Subcutaneous abdominal adipose tissue (tissue), 5 donors: ENCODE data around the gene ADM2.
"Not testable (repeated sequence)": the region's sequence is repeated elsewhere in the genome, so short reads cannot be mapped to it uniquely, and the experiment has no call there.

Source experiments
- H3K27ac ChIP-seq: one replicate; pipeline ENCODE4 v1.7.0; 2013; ENCODE audit warnings: low read depth, mild to moderate bottlenecking, inconsistent platforms, low read length, moderate library complexity
- H3K27me3 ChIP-seq, 5 donors: one replicate each; pipeline ENCODE4 v1.7.0; 2013; ENCODE audit warnings: low read length in 5 of 5, inconsistent platforms in 1 of 5; ENCODE audit not compliant: control insufficient read depth in 5 of 5, insufficient read depth in 4 of 5
- H3K36me3 ChIP-seq, 5 donors: one replicate each; pipeline ENCODE4 v1.7.0; 2013; ENCODE audit warnings: low read length in 5 of 5; ENCODE audit not compliant: control insufficient read depth in 5 of 5, insufficient read depth in 5 of 5
- H3K4me1 ChIP-seq, 5 donors: one replicate each; pipeline ENCODE4 v1.7.0; 2013; ENCODE audit warnings: low read length in 5 of 5, mild to moderate bottlenecking in 3 of 5, moderate library complexity in 1 of 5; ENCODE audit not compliant: control insufficient read depth in 5 of 5, insufficient read depth in 5 of 5
- H3K4me3 ChIP-seq, 5 donors: one replicate each; pipeline ENCODE4 v1.7.0; 2013; ENCODE audit warnings: low read length in 5 of 5, low read depth in 1 of 5
- H3K9ac ChIP-seq, 5 donors: one replicate each; pipeline ENCODE4 v1.7.0; 2013; ENCODE audit warnings: low read length in 5 of 5, mild to moderate bottlenecking in 4 of 5, moderate library complexity in 3 of 5
- H3K9me3 ChIP-seq, 5 donors: one replicate each; pipeline ENCODE4 v1.7.0; 2013; ENCODE audit warnings: low read length in 5 of 5; ENCODE audit not compliant: control insufficient read depth in 5 of 5
- donor health status: healthy.
- donor health status: healthy.
- donor health status: healthy.
- donor health status: healthy.
- donor health status: healthy.

ADM2 gene

DNA sequence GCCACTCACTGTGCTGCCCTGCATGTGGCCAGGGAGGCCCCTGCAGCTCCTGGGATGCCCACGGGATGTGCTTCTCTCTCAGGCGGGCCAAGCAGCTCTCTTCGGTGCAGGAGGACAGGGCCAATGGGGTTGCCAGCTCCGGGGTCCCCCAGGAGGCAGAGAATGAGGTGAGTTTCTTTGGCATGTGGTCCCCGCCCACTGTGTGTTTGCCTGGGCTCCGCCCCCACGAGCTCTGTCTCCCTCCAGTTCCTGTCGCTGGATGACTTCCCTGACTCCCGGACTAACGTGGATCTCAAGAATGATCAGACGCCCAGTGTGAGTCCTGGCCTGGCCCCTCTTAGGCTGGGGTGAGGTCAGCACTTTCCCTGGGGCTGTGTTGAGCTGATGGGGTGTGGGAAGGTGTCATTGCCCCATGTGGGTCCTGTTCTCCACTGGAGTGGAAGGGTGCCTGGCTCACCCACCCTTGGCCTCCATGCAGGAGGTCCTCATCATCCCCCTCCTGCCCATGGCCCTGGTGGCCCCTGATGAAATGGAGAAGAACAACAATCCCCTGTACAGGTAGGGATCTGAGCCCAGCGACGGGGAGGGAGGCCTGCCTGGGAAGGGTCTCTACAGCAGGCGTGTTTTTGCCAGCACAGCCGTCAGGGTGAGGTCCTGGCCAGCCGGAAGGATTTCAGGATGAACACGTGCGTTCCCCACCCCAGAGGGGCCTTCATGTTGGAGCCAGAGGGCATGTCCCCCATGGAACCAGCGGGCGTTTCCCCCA lies 36.3 kb downstream of the ADM2 start:
- no peaks in the 10 kb centered on the region for H3K4me1 ChIP-seq
- H3K9ac ChIP-seq, result no peak overlapping the region
- no peaks in the 10 kb centered on the region for H3K27me3 ChIP-seq
- H3K9me3 ChIP-seq, result no peaks in the 10 kb centered on the region
- H3K27ac ChIP-seq, result no peak overlapping the region
- no peak overlapping the region for H3K4me3 ChIP-seq
- peaks cover 0 to 66% (median 57%) of the 10 kb centered on the region in 5 donors for H3K36me3 ChIP-seq

DNA sequence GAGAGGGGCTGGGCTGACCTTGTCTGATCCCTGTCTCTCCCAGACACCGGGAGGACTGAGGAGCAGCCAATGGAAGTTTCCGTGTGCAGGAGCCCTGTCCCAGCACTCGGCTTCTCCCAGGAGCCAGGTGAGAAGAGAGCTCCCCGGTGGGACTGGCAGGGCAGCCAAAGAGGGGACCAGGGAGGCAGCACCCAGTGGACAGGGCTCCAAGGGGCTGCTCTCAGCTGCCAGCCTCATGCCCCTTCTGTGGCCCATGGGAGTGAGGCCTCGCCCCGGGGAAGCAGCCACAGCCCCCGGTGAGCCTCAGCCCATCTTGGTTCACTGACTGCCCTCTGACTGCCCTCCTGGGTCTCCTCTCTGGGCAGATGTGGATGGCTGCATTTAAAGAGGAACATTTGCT lies 37.3 kb downstream of the ADM2 start:
- H3K27me3 ChIP-seq, result no peaks in the 10 kb centered on the region
- H3K4me3 ChIP-seq, result no peak overlapping the region
- H3K9me3 ChIP-seq, result no peaks in the 10 kb centered on the region
- peaks cover 0 to 75% (median 66%) of the 10 kb centered on the region in 5 donors for H3K36me3 ChIP-seq
- H3K27ac ChIP-seq, result no peak overlapping the region
- H3K4me1 ChIP-seq, result no peaks in the 10 kb centered on the region
- H3K9ac ChIP-seq, result no peak overlapping the region

DNA sequence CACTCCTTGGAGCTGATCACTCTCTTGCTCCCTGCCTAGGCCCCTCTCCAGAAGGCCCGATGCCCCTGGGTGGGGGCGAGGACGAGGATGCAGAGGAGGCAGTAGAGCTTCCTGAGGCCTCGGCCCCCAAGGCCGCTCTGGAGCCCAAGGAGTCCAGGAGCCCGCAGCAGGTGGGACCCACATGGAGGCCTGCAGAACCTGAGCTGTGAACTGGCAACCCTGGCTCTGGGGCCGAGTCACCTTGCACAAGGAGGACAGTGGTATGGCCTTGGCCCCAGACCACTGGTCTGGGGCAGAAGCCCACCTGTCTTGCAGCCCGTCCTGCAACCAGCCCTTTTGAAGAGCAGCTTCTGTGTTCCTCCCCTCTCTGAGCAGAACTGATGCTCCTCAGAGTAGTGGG lies 37.8 kb downstream of the ADM2 start:
- H3K27ac ChIP-seq, result no peak overlapping the region
- H3K4me3 ChIP-seq, result no peak overlapping the region
- no peaks in the 10 kb centered on the region for H3K27me3 ChIP-seq
- peaks cover 0 to 5% (median 2%) of the 10 kb centered on the region in 5 donors for H3K4me1 ChIP-seq
- peaks cover 0 to 80% (median 70%) of the 10 kb centered on the region in 5 donors for H3K36me3 ChIP-seq
- H3K9me3 ChIP-seq, result no peaks in the 10 kb centered on the region
- no peak overlapping the region for H3K9ac ChIP-seq

DNA sequence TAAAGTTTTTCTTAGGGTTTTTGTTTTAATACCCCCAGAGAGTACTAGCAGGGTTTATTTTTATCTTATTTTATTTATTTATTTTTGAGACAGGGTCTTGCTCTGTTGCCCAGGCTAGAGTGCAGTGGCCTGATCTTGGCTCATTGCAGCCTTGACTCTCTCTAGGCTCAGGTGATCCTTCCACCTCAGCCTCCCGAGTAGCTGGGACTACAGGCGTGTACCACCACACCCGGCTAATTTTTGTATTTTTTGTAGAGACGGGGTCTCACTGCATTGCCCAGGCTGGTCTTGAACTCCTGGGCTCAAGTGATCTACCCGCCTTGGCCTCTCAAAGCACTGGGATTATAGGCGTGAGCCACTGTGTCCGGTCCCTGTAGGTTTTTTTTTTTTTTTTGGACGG lies 38.8 kb downstream of the ADM2 start:
- not testable (repeated sequence) for H3K27me3 ChIP-seq, H3K9me3 ChIP-seq, H3K9ac ChIP-seq, H3K27ac ChIP-seq, H3K4me3 ChIP-seq
- Histone ChIP-seq H3K36me3 (peaks cover 0 to 73% (median 65%) of the 10 kb centered on the region in 5 donors), H3K4me1 (peaks cover 3 to 16% (median 13%) of the 10 kb centered on the region in 5 donors)

DNA sequence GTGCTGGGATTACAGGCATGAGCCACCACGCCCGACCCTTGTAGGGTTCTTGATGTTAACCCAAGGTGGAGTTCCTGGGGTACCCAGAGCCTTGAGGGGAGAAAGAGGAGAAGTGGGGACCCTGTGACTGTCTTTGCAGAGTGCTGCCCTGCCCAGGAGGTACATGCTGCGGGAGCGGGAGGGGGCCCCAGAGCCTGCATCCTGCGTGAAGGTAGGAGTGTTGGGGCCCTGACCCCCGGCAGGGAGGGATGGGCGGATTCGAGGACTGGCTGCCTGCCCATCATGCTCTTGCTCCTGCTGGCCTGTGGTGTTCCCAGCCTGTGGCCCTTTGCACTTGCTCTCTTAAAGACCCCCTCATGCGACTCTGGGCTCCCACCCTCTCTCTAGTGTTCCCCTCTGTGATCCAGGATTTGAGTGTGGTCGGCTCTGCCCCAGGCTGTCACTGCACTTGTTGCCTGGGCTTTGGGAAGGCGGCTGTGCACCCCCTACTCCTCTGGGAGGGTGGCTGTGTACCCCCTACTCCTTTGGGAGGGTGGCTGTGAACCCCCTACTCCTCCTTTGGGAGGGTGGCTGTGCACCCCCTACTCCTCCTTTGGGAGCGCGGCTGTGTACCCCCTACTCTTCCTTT lies 39.6 kb downstream of the ADM2 start:
- H3K9ac ChIP-seq, result no peak overlapping the region
- H3K36me3 ChIP-seq, result peaks cover 0 to 73% (median 65%) of the 10 kb centered on the region in 5 donors
- no peak overlapping the region for H3K27ac ChIP-seq
- H3K4me3 ChIP-seq, result no peak overlapping the region
- no peaks in the 10 kb centered on the region for H3K9me3 ChIP-seq
- peaks cover 3 to 18% (median 13%) of the 10 kb centered on the region in 5 donors for H3K4me1 ChIP-seq
- H3K27me3 ChIP-seq, result no peaks in the 10 kb centered on the region

DNA sequence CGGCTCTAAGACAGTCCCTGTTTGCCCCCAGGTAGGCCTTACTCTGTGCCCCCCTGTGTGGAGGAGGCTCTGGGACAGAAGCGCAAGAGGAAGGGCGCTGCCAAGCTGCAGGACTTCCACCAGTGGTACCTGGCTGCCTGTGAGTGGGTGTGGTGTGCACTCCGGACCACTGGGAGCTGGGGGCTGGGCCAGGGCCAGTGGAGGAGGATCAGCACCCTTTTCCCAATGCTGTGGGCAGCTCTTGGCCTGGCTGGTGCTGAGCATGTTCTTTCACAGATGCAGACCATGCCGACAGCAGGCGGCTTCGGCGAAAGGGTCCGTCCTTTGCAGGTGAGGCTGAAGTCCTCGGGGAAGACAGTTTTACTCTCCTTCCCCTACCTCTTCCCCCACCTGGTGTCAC lies 40.4 kb downstream of the ADM2 start:
- H3K36me3 ChIP-seq, result peaks cover 0 to 67% (median 61%) of the 10 kb centered on the region in 5 donors
- no peak overlapping the region for H3K4me3 ChIP-seq
- H3K4me1 ChIP-seq, result peaks cover 3 to 26% (median 16%) of the 10 kb centered on the region in 5 donors
- H3K9me3 ChIP-seq, result no peaks in the 10 kb centered on the region
- no peak overlapping the region for H3K9ac ChIP-seq
- no peak overlapping the region for H3K27ac ChIP-seq
- H3K27me3 ChIP-seq, result no peaks in the 10 kb centered on the region

DNA sequence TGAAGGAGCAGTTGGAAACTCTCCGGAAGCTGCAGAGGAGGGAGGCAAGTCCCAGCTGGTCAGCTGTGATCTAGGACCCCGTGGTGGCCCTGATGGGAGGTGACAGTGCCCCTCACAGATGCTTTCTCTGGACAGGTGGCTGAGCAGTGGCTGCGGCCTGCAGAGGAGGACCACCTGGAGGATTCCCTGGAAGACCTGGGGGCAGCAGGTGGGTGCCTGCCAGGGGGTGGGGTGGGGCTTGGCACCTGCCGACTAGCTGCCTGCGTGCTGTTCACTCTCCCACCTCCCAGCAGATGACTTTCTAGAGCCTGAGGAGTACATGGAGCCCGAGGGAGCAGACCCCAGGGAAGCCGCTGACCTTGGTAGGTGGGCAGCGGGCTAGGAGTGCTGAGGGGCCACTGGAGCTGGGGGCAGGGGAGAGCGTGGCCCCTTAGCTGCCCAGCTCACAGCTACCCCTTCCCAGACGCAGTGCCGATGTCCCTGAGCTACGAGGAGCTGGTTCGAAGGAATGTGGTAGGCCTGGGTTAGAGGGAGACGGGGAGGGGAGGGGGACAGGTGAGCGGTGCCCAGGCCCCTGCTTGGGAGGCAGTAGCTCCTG lies 41.0 kb downstream of the ADM2 start:
- no peaks in the 10 kb centered on the region for H3K27me3 ChIP-seq
- H3K36me3 ChIP-seq, result peaks cover 0 to 61% (median 55%) of the 10 kb centered on the region in 5 donors
- no peak overlapping the region for H3K27ac ChIP-seq
- no peak overlapping the region for H3K4me3 ChIP-seq
- no peak overlapping the region for H3K9ac ChIP-seq
- no peaks in the 10 kb centered on the region for H3K9me3 ChIP-seq
- peaks cover 6 to 32% (median 22%) of the 10 kb centered on the region in 5 donors for H3K4me1 ChIP-seq

DNA sequence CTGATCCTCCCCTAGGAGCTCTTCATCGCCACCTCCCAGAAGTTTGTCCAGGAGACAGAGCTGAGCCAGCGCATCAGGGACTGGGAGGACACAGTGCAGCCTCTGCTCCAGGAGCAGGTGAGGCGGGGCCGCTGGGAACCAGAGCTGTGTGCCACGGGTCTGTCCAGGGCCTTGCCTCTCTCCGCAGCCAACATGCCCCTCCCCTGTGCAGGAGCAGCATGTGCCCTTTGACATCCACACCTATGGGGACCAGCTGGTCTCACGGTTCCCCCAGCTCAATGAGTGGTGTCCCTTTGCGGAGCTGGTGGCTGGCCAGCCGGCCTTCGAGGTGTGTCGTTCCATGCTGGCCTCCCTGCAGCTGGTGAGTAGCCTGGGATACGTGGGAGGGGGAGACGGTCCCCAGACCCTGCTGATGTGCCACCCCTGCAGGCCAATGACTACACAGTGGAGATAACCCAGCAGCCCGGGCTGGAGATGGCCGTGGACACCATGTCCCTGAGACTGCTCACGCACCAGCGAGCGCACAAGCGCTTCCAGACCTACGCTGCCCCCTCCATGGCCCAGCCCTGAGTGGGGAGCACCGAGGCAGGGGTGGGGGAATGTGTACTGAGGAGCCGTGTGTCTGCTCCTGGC lies 41.6 kb downstream of the ADM2 start:
- no peaks in the 10 kb centered on the region for H3K27me3 ChIP-seq
- H3K36me3 ChIP-seq, result peaks cover 0 to 55% (median 49%) of the 10 kb centered on the region in 5 donors
- H3K27ac ChIP-seq, result no peak overlapping the region
- H3K9me3 ChIP-seq, result no peaks in the 10 kb centered on the region
- H3K4me1 ChIP-seq, result peaks cover 7 to 38% (median 25%) of the 10 kb centered on the region in 5 donors
- H3K9ac ChIP-seq, result no peak overlapping the region
- H3K4me3 ChIP-seq, result no peak overlapping the region

DNA sequence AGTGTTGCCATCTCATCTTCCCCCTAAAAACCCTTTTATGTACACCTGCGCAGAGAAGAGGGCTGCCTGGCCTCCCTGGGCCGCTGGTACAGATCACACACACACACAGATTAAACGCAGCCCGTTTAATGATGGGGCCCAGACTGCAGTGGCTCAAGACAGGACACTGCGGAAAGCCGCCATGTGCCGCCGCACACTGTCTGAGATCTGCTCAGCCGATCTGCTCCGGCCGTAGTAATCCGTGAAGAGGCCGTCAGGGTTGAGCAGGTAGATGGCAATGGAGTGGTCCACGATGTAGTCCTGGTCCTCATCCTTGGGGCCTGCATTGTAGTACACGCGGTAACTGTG lies 42.1 kb downstream of the ADM2 start:
- H3K9me3 ChIP-seq, result no peaks in the 10 kb centered on the region
- H3K27ac ChIP-seq, result no peak overlapping the region
- H3K27me3 ChIP-seq, result no peaks in the 10 kb centered on the region
- H3K36me3 ChIP-seq, result peaks cover 0 to 49% (median 44%) of the 10 kb centered on the region in 5 donors
- H3K9ac ChIP-seq, result no peak overlapping the region
- no peak overlapping the region for H3K4me3 ChIP-seq
- H3K4me1 ChIP-seq, result peaks cover 7 to 43% (median 28%) of the 10 kb centered on the region in 5 donors
